KOPT-K1 (cell line): ENCODE data around the gene TAS1R1.

Source experiments
- H3K27ac ChIP-seq: fragments of 200-600 bp; sonication (generic); 2 replicates; pipeline ENCODE4 v1.5.1; 2016; ENCODE audit warnings: antibody characterized with exemption, mild to moderate bottlenecking, low read depth, low read length; ENCODE audit not compliant: poor library complexity, severe bottlenecking
- H3K36me3 ChIP-seq: fragments of 200-600 bp; sonication (generic); 2 replicates; pipeline ENCODE4 v1.5.1; 2017; ENCODE audit warnings: antibody characterized with exemption, mild to moderate bottlenecking, low read length, moderate library complexity; ENCODE audit not compliant: insufficient read depth
- H3K9me3 ChIP-seq: fragments of 200-600 bp; sonication (generic); 2 replicates; pipeline ENCODE4 v1.5.1; 2017; ENCODE audit warnings: antibody characterized with exemption, low read length, mild to moderate bottlenecking; ENCODE audit not compliant: insufficient read depth, poor library complexity, severe bottlenecking

The TAS1R1 gene

GRCh38 chr1:6614929-6615785, 60.0 kb downstream of the TAS1R1 start:
- Histone ChIP-seq H3K36me3 (peaks cover 38% of the 10 kb centered on the region), H3K27ac (no peak overlapping the region), H3K9me3 (no peaks in the 10 kb centered on the region)

- no peak overlapping the region for H3K27ac ChIP-seq
- H3K9me3 ChIP-seq, result no peaks in the 10 kb centered on the region
- peaks cover 76% of the 10 kb centered on the region for H3K36me3 ChIP-seq
Measured at GRCh38 chr1:6619045-6619444, 63.9 kb downstream of the TAS1R1 start.

- Histone ChIP-seq H3K36me3 (peaks cover 78% of the 10 kb centered on the region), H3K9me3 (no peaks in the 10 kb centered on the region), H3K27ac (no peak overlapping the region)
Measured at GRCh38 chr1:6621429-6622391, 66.6 kb downstream of the TAS1R1 start.

GRCh38 chr1:6622396-6623152, 67.5 kb downstream of the TAS1R1 start:
- Histone ChIP-seq H3K36me3 (peaks cover 78% of the 10 kb centered on the region), H3K9me3 (no peaks in the 10 kb centered on the region), H3K27ac (no peak overlapping the region)

- Histone ChIP-seq H3K27ac (no peak overlapping the region), H3K36me3 (peaks cover 78% of the 10 kb centered on the region)
Measured at GRCh38 chr1:6623269-6623965, 68.3 kb downstream of the TAS1R1 start.

GRCh38 chr1:6624710-6625583, 69.8 kb downstream of the TAS1R1 start, which contains the start of gene THAP3:
THAP3 (plus strand) TSS chr1:6624868; CDS start chr1:6625219, 351 bp downstream.
- H3K36me3 ChIP-seq, result peaks cover 78% of the 10 kb centered on the region
- peak within 1 kb of the TSS; percentile 70 for H3K27ac ChIP-seq
- no peaks in the 10 kb centered on the region for H3K9me3 ChIP-seq

More at GRCh38 chr1:6623269-6623965, 68.3 kb downstream of the TAS1R1 start:
- no peaks in the 10 kb centered on the region for H3K9me3 ChIP-seq

- Histone ChIP-seq H3K9me3 (no peaks in the 10 kb centered on the region), H3K27ac (peak overlapping the region; percentile 70), H3K36me3 (peaks cover 76% of the 10 kb centered on the region)
Measured at GRCh38 chr1:6625584-6626149, 70.6 kb downstream of the TAS1R1 start.

- no peak overlapping the region for H3K27ac ChIP-seq
- H3K36me3 ChIP-seq, result peaks cover 68% of the 10 kb centered on the region
- H3K9me3 ChIP-seq, result no peaks in the 10 kb centered on the region
Measured at GRCh38 chr1:6627031-6627430, 71.9 kb downstream of the TAS1R1 start.

- Histone ChIP-seq H3K36me3 (peaks cover 68% of the 10 kb centered on the region), H3K27ac (no peak overlapping the region), H3K9me3 (no peaks in the 10 kb centered on the region)
Measured at GRCh38 chr1:6627841-6628545, 72.9 kb downstream of the TAS1R1 start.

GRCh38 chr1:6628971-6629479, 73.9 kb downstream of the TAS1R1 start:
- H3K36me3 ChIP-seq, result peaks cover 68% of the 10 kb centered on the region
- H3K27ac ChIP-seq, result no peak overlapping the region
- H3K9me3 ChIP-seq, result no peaks in the 10 kb centered on the region
